WTC11 (cell line): Measurements from ENCODE around the gene SLC66A2. TPM values are rescaled to one million over a fixed set of nuclear protein-coding genes. Genes with fewer than 3 reads are reported as not detected.

ENCODE experiments used
- ATAC-seq: fragments of 200-7000 bp; cut with Tn5 transposase; 2 replicates; pipeline ENCODE4 v1.10.0; 2021; ENCODE audit warnings: mild to moderate bottlenecking, moderate library complexity
- CTCF ChIA-PET: fragments of 300-600 bp; sonication (Branson Sonifier 250); formaldehyde crosslinking; loops from one replicate; lab custom pipeline; 2021; ENCODE audit warnings: antibody characterized with exemption; lab: Charles Lee
- POLR2A ChIA-PET: fragments of 350-600 bp; sonication (Branson Sonifier 250); formaldehyde crosslinking; loops from one replicate; lab custom pipeline; 2021; ENCODE audit warnings: antibody characterized with exemption; lab: Charles Lee
- DNase-seq: peaks from one replicate; pipeline ENCODE4 v3.0.0; 2021; ENCODE audit warnings: low spot score
- H3K27ac Mint-ChIP-seq: 2 replicates; pipeline ENCODE4 v1.8.0; 2021; ENCODE audit warnings: mixed read lengths
- H3K27me3 Mint-ChIP-seq: 2 replicates; pipeline ENCODE4 v1.8.0; 2021; ENCODE audit warnings: low read depth, mild to moderate bottlenecking, moderate library complexity, mixed read lengths
- H3K36me3 Mint-ChIP-seq: 2 replicates; pipeline ENCODE4 v1.8.0; 2021; ENCODE audit warnings: mixed read lengths
- H3K4me1 Mint-ChIP-seq: 2 replicates; pipeline ENCODE4 v1.8.0; 2022; ENCODE audit warnings: mixed read lengths
- H3K4me3 Mint-ChIP-seq: 2 replicates; pipeline ENCODE4 v1.8.0; 2021; ENCODE audit warnings: mild to moderate bottlenecking, moderate library complexity, mixed read lengths
- H3K9me3 Mint-ChIP-seq: 2 replicates; pipeline ENCODE4 v1.8.0; 2021; ENCODE audit warnings: mixed read lengths
- CTCF ChIP-seq: fragments of 200-600 bp; IDR thresholded peaks from 2 replicates; pipeline ENCODE4 v1.8.0; 2022; ENCODE audit warnings: antibody characterized with exemption
- E2F1 ChIP-seq: sonication (generic); formaldehyde crosslinking; IDR thresholded peaks from 2 replicates; pipeline ENCODE4 v1.8.0; 2022; ENCODE audit warnings: mild to moderate bottlenecking, missing genetic modification reagents
- FOXP1 ChIP-seq: sonication (generic); formaldehyde crosslinking; IDR thresholded peaks from 2 replicates; pipeline ENCODE4 v1.8.0; 2022; ENCODE audit warnings: missing genetic modification reagents, mild to moderate bottlenecking, moderate library complexity, borderline replicate concordance
- IRF2 ChIP-seq: sonication (generic); formaldehyde crosslinking; IDR thresholded peaks from 2 replicates; pipeline ENCODE4 v1.8.0; 2022; ENCODE audit warnings: low read depth, missing genetic modification reagents, borderline replicate concordance
- JUN ChIP-seq: sonication (generic); formaldehyde crosslinking; IDR thresholded peaks from 2 replicates; pipeline ENCODE4 v1.8.0; 2023; ENCODE audit warnings: mild to moderate bottlenecking, missing genetic modification reagents
- PREB ChIP-seq: sonication (generic); formaldehyde crosslinking; IDR thresholded peaks from 2 replicates; pipeline ENCODE4 v1.8.1; 2022; ENCODE audit warnings: mild to moderate bottlenecking, missing genetic modification reagents, moderate library complexity, borderline replicate concordance
- PRRX2 ChIP-seq: fragments of 250-450 bp; sonication (Bioruptor Pico); IDR thresholded peaks from 2 replicates; pipeline ENCODE4 v1.8.0; 2021; ENCODE audit warnings: mild to moderate bottlenecking
- ZBTB43 ChIP-seq: sonication (generic); formaldehyde crosslinking; IDR thresholded peaks from 2 replicates; pipeline ENCODE4 v1.8.1; 2023; ENCODE audit warnings: mild to moderate bottlenecking, missing genetic modification reagents
- ZNF263 ChIP-seq: sonication (generic); formaldehyde crosslinking; IDR thresholded peaks from 2 replicates; pipeline ENCODE4 v1.8.1; 2022; ENCODE audit warnings: low read depth, mild to moderate bottlenecking, moderate library complexity, missing genetic modification reagents
- ZNF423 ChIP-seq: fragments of 250-450 bp; sonication (Bioruptor Pico); IDR thresholded peaks from 2 replicates; pipeline ENCODE4 v2.1.2; 2022; ENCODE audit warnings: mild to moderate bottlenecking, moderate library complexity
- total RNA-seq: library from RNA; stranded (reverse); gene quantifications from 3 replicates; pipeline ENCODE4 v1.2.3, GENCODE V29; 2021
- TF ChIP-seq, protein P1 (sequence below): sonication (generic); formaldehyde crosslinking; IDR thresholded peaks from 2 replicates; pipeline ENCODE4 v1.8.0; 2022; ENCODE audit warnings: mild to moderate bottlenecking, missing genetic modification reagents
- TF ChIP-seq, protein P2 (sequence below): sonication (generic); formaldehyde crosslinking; conservative IDR thresholded peaks from 2 replicates; pipeline ENCODE4 v1.8.1; 2022; ENCODE audit warnings: mild to moderate bottlenecking, missing genetic modification reagents
- TF ChIP-seq, protein P3 (sequence below): fragments of 250-450 bp; sonication (Bioruptor Pico); conservative IDR thresholded peaks from 2 replicates; pipeline ENCODE4 v1.9.0; 2021; ENCODE audit warnings: mild to moderate bottlenecking

SLC66A2 gene
- total RNA-seq, 1 experiment from 2014 or later, result 20.9 TPM

DNA sequence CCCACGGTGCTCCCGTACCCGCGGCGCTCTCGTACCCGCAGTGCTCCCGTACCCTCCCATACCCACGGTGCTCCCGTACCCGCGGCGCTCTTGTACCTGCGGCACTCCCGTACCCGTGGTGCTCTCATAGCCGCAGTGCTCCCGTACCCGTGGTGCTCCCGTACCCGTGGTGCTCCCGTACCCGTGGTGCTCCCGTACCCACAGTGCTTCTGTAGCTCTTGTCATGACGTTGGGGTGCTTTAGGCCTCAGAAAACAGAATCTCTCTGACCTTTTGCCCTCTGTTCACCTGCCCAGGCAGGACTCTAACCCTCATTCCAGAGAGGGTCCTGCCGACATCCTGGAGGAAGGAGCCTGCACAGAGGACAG is 35.3 kb downstream of the SLC66A2 start:
- peaks cover 16% of the 10 kb centered on the region for H3K4me1 Mint-ChIP-seq
- H3K9me3 Mint-ChIP-seq, result no peaks in the 10 kb centered on the region
- ATAC-seq, result no peak
- CTCF ChIA-PET, result no interaction called here
- POLR2A ChIA-PET, result no interaction called here
- peaks cover 5% of the 10 kb centered on the region; the same call in 1 of the 2 replicates for H3K36me3 Mint-ChIP-seq
- no peak overlapping the region for H3K4me3 Mint-ChIP-seq
- no peak for DNase-seq
- no peaks in the 10 kb centered on the region for H3K27me3 Mint-ChIP-seq
- no peak overlapping the region for H3K27ac Mint-ChIP-seq
- TF ChIP-seq CTCF (no peak), FOXP1 (CRISPR knock-in tag) (no peak), ZNF263 (peak; percentile 84)

DNA sequence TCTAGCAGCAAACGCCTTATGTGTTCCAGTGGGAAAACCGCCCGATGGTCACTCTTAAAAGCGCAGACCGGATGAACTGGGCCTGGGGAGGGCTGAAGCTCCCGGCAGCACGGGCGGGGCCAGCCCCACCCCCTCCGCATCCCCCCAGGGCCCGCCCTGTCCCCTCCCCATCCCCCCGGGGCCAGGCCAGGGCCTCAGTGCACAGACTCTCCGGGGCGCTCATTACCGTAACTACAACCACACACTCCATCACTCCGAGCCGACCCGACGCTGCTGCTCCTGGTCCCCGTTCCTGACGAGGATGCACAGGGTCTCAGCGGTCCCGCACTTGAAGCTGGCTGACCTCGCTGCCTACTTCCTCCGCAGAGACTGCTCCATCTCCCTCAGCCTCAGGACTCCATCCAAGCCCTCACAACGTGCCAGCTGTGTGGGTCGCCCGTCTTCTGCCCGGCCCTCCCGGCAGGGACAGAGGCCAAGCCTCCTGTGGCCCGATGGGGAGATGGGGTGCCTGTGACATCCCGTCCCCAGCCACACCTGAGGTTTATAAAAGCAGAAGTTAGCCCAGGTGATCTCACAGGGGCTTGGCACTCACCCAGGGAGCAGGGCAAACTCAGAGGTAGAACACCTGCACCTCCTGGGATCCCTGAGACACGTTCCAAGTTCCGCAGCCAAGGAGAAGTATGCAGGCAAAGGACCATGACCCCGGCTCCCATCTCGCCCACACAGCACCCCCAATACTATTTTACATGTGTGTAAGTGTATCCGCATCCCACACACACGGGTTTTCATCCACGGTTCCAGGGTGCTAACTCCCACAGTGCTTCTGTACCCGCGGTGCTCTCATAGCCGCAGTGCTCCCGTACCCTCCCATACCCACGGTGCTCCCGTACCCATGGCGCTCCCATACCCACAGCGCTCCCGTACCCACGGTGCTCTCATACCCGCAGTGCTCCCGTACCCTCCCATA is 36.0 kb downstream of the SLC66A2 start:
- DNase-seq, result no peak
- ATAC-seq, result peak; percentile 53
- no peaks in the 10 kb centered on the region for H3K27me3 Mint-ChIP-seq
- peaks cover 5% of the 10 kb centered on the region; the same call in 1 of the 2 replicates for H3K36me3 Mint-ChIP-seq
- H3K4me1 Mint-ChIP-seq, result peaks cover 16% of the 10 kb centered on the region
- H3K27ac Mint-ChIP-seq, result no peak overlapping the region
- H3K4me3 Mint-ChIP-seq, result no peak overlapping the region
- ChIA-PET CTCF (interaction anchor here (1.1 kb wide), 1 partner anchor 38 kb away, joined by 3 read pairs; no protein-coding TSS in a partner anchor), POLR2A (no interaction called here)
- no peak for TF ChIP-seq ZNF423
- TF ChIP-seq IRF2 (CRISPR knock-in tag), result no peak
- no peaks in the 10 kb centered on the region for H3K9me3 Mint-ChIP-seq

DNA sequence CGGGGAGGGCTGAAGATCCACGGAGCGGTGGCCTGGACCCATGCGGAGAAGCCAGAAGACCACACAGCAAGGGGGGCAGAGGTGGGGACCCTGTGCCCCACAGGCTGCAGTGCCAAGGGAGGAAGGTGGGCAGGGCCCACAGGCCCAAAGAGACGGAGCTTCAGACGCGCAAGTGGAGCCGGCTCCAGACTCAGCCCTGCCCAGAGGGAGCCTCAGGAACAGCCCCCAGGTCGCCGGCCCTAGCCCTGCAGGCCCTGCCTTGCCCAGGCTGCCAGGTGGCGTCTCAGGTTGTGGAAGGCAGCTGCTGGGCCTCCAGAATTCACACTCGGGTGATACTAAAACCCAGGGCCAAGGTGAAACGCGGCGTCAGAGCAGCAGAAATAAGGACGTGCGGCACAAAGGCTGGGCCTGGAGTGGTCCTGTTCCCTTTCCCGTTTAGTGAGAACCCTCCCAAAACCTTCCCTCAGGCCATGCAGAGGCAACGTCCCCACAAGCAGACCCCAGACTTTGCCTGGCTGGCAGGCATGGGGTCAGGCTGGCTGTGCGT is 36.8 kb downstream of the SLC66A2 start:
- Mint-ChIP-seq H3K27me3 (no peaks in the 10 kb centered on the region), H3K9me3 (no peaks in the 10 kb centered on the region), H3K27ac (no peak overlapping the region), H3K4me1 (peaks cover 16% of the 10 kb centered on the region), H3K4me3 (no peak overlapping the region), H3K36me3 (peaks cover 5% of the 10 kb centered on the region; the same call in 1 of the 2 replicates)
- CTCF ChIA-PET, result interaction anchor here (1.1 kb wide), 1 partner anchor 39 kb away, joined by 3 read pairs; no protein-coding TSS in a partner anchor
- no peak for DNase-seq
- TF ChIP-seq PRRX2 (CRISPR knock-in tag) (no peak), FOXP1 (CRISPR knock-in tag) (0 out of 2 replicates have a peak, but pooled peaks have one; percentile 24)
- POLR2A ChIA-PET, result no interaction called here
- ATAC-seq, result peak; percentile 22

DNA sequence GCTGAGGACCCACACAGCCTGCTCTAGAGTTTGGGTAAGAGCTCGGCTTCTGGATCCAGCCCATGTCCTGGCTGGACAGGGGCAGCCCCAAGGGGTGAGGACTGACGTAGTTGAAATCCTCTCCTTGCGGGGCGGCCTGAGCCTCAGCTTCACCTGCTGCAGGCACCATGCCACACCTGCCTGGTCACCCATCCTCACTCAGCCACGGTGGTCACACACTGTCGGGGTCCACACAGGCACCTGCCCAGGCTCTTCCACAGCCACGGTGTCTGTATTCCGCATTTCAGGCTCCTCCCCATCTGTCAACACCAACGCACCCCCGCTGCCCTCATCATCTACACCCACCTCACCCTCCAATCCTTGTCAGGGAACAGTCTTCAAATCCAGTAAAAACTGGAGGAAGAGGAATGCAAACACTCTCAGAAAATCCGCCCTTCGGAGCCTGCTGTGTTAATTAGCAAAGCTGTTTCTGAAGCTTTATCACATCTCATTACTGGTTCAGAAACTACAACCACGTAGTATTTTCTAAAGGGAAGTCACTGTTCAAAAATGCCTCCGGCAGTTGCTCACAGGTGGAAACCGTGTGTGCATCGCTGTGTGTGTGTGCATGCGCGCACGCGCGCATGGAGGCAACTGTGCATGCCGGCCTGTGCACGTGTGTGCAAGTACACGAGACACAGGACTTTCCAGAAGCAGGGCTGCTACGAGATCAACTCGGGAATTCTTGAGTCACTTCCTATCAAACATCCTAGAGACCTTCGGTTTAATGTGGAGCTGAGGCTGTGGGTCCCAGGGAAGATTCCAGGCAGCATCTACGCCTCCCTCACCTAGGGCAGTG is 38.2 kb downstream of the SLC66A2 start:
- no peaks in the 10 kb centered on the region for H3K27me3 Mint-ChIP-seq
- H3K4me1 Mint-ChIP-seq, result peaks cover 16% of the 10 kb centered on the region
- 0 out of 2 replicates have a peak, but pooled peaks cover 4% of the 10 kb centered on the region for H3K9me3 Mint-ChIP-seq
- no peak overlapping the region for H3K27ac Mint-ChIP-seq
- ChIA-PET CTCF (no interaction called here), POLR2A (no interaction called here)
- peaks cover 5% of the 10 kb centered on the region for H3K36me3 Mint-ChIP-seq
- no peak for ATAC-seq
- DNase-seq, result no peak
- no peak overlapping the region for H3K4me3 Mint-ChIP-seq
- TF ChIP-seq ZBTB43 (CRISPR knock-in tag), result no peak
- TF ChIP-seq, protein P1, sequence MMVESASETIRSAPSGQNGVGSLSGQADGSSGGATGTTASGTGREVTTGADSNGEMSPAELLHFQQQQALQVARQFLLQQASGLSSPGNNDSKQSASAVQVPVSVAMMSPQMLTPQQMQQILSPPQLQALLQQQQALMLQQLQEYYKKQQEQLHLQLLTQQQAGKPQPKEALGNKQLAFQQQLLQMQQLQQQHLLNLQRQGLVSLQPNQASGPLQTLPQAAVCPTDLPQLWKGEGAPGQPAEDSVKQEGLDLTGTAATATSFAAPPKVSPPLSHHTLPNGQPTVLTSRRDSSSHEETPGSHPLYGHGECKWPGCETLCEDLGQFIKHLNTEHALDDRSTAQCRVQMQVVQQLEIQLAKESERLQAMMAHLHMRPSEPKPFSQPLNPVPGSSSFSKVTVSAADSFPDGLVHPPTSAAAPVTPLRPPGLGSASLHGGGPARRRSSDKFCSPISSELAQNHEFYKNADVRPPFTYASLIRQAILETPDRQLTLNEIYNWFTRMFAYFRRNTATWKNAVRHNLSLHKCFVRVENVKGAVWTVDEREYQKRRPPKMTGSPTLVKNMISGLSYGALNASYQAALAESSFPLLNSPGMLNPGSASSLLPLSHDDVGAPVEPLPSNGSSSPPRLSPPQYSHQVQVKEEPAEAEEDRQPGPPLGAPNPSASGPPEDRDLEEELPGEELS, result no peak
- TF ChIP-seq, protein P2, sequence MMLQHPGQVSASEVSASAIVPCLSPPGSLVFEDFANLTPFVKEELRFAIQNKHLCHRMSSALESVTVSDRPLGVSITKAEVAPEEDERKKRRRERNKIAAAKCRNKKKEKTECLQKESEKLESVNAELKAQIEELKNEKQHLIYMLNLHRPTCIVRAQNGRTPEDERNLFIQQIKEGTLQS (CRISPR knock-in tag), result no peak
- TF ChIP-seq E2F1 (CRISPR knock-in tag), result no peak
- TF ChIP-seq, protein P3, sequence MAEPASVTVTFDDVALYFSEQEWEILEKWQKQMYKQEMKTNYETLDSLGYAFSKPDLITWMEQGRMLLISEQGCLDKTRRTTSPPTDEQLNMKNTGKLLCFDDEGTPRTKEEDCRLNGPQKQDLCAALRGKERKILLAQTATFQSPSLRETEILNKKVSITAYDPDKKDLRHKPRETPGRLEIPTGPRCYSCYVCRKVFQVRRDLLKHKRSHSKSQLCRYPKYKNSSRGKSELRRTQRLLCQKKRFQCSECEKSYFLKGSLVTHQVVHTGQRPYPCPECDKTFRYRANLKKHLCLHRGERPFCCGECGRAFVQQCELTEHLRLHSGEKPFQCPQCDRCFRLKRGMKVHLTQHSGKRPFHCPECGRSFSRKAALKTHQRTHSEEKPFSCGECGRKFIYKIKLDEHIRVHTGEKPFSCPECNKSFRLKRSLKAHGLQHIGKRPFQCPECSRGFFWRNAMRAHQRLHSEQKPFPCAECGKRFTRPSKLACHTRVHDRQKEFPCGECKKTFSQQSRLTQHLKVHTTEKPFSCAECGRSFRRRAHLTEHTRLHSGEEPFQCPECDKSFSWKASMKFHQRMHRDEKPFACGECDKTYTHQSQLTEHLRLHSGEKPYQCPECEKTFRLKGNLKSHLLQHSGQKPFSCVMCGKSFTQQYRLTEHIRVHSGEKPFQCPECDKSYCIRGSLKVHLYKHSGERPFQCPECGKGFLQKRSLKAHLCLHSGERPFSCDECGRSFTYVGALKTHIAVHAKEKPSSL (CRISPR knock-in tag), result no peak
- no peak for TF ChIP-seq JUN (CRISPR knock-in tag)
- TF ChIP-seq PREB, result no peak
- TF ChIP-seq FOXP1 (CRISPR knock-in tag), result no peak
